GM12801 (cell line): ENCODE results near the gene NR2C1.

Experiments
- TF ChIP-seq, protein P1 (sequence below): IDR thresholded peaks from one replicate; pipeline ENCODE4 v1.5.1; 2011; ENCODE audit warnings: control low read depth; ENCODE audit not compliant: insufficient read length; ENCODE audit errors: extremely low read depth

NR2C1 gene

DNA sequence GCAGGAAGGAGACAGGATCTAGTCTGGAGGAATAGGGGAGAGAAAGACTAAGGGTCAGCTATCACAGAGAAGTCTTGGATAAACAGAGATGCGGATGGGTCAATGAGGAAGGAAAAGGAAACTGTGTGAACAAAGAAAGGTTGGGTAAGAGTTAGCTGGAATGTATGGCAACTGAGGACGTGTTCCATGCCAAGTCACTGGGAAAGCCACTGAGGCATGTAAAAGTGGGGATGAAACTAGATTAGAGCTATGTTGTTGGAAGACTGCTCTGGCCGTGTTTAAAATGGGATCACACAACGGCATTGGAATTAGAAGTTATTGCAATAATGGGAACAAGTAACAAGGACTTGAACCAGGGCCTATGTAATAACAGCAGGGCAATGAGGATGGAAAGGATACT, 3.9 kb upstream of the NR2C1 start:
- TF ChIP-seq, protein P1, sequence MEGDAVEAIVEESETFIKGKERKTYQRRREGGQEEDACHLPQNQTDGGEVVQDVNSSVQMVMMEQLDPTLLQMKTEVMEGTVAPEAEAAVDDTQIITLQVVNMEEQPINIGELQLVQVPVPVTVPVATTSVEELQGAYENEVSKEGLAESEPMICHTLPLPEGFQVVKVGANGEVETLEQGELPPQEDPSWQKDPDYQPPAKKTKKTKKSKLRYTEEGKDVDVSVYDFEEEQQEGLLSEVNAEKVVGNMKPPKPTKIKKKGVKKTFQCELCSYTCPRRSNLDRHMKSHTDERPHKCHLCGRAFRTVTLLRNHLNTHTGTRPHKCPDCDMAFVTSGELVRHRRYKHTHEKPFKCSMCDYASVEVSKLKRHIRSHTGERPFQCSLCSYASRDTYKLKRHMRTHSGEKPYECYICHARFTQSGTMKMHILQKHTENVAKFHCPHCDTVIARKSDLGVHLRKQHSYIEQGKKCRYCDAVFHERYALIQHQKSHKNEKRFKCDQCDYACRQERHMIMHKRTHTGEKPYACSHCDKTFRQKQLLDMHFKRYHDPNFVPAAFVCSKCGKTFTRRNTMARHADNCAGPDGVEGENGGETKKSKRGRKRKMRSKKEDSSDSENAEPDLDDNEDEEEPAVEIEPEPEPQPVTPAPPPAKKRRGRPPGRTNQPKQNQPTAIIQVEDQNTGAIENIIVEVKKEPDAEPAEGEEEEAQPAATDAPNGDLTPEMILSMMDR, result no peak

DNA sequence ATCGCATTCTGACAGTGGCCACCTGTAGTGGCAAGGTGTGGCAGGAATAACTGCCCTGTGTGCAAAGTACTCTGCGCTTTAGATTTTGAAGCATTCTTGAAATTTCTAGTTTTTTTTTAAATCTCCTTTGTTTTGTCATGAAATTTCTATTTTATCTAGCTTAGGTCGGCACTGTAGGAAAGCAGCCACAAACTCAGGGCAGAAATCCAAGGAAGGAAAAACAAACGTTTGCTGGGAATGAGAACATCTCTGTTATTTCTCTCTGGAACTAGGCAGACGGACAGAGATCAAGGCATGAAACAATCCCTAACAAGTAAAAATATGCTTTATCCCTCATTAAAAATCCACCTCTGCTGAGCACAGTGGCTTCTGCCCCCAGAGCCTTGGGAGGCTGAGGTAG, 1.3 kb upstream of the NR2C1 start:
- TF ChIP-seq, protein P1, result no peak

DNA sequence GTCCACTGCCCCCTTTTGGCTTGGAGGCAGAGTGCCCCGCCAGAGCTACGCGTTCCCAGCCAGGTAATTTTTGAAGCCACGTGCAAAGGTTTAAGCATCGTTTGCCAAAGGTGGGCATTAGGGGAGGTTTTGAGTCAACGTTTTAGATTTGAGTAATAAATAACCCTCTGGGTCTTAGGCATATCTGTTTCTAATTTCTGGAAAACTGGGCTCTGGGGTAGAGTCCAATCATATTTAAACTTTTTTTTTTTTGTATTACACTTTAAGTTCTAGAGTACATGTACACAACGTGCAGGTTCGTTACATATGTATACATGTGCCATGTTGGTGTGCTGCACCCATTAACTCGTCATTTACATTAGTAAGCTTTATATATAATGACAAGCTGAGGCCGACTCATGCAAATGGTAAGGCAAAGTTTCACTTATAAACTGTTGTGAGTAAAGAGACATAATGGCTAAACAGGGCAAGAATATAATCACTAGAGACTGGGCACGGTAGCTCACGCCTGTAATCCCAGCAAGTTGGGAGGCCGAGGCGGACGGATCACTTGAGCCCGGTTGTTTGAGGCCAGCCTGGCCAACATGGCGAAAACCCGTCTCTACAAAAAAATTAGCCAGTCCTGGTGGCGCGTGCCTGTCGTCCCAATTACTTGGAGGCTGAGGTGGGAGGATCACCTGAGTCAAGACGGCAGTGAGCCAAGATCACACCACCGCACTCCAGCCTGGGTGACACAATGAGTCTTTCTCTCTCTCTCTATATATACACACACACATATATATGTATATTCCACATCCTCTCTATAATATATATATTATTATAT, 491 bp upstream of the NR2C1 start:
- TF ChIP-seq, protein P1, result peak; percentile 50

DNA sequence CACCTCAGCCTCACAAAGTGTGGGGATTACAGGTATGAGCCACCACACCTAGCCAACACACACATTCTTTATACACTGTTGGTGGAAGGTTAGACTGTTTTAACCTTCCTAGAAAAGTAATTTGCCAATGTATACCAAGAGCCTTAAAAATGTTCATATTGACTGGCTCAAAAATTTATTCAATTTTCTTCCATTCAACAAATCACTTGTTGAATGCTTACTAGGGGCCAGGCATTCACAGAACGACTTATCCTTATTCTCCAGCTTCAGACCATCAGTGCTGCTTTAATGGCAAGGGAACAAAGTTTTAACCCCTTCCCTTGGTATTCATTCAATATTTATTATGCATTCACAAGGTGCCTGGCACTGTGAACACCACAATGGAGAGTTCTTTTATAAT, 3.0 kb downstream of the NR2C1 start:
- TF ChIP-seq, protein P1, result no peak

DNA sequence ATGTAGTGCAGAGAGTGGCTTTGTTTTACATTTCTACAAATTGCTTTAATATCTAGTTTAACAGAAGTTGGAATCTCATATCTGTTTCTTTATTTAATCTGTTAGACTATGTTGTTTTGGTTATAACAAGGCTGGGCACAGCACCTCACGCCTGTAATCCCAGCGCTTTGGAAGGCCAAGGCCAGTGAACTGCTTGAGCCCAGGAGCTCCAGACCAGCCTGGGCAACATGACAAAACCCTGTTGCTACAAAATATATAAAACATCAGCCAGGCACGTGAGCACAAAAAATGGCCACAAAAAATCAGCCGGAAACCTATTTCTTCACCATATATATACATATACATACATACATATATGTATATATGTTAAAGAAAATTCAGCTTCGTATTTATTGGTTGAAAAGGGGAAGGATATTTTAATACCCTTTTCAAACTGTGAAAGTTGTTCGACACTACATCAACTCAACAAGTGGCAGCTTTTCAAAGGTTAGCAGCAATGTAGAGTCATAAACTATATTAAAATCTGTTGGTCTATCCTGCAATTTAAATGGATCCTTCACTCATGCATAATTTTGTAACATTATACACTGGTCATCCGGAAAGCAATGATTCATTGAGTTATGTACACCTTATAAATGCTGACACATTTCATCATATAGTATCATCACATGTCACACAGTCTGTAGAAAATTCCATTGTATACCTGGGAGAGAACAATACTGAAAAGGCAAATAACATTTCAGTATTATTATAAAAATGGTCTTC, 7.1 kb downstream of the NR2C1 start:
- TF ChIP-seq, protein P1, result no peak

DNA sequence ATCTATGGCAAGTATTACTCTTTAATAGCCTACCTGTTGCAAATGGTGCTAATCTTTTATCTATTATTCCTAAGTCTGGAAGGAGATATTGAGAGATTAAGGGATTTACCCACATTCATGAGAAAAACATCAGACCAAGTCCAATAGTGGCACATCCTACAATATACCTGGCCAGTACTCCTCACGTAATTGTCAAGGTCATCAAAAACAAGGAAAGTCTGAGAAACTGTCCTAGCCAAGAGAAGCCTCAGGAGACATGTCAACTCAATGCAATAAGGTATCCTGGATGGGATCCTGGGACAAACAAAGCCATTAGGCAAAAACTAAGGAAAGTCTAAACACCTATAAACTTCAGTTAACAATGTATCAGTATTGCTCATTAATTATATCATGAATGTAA, 12.5 kb downstream of the NR2C1 start:
- TF ChIP-seq, protein P1, result no peak

DNA sequence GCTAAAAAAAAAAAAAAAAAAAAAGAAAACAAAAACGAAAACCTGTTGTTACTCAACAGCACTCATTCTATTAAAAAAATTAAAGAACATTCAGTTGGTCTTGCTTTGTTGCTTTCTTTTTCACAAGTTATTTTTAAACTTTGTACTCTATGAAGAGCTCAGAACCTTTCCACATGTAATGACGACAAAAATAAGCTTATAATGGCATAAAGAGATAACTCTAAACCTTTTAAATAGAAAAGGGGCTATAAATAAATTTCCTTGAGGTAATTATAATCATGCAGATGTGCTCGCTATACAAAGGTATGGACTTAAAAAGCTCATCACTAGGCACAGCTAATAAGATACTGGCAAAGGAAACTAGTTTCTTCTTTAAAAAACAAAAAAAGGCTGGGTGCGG, 13.4 kb downstream of the NR2C1 start:
- TF ChIP-seq, protein P1, result no peak
